ENCODE data around the gene PLA2G6. TPM values are rescaled to one million over a fixed set of nuclear protein-coding genes. Genes with fewer than 3 reads are reported as not detected.

Gene PLA2G6
- total and polyA plus RNA-seq, 2 of the 13 experiments (the other 11 are each of a cell fraction or from before 2014, with no cell fraction given) = 4.8 to 11.5 TPM

GRCh38 chr22:38201711-38202436, 20.2 kb upstream of the PLA2G6 start, which contains the start of gene MAFF (continued):
- no peak for TF ChIP-seq ZHX1 (CRISPR knock-in tag; IDR thresholded peaks at IDR 0.05; ENCODE audit: low read depth)
- no peak for TF ChIP-seq REL (CRISPR knock-in tag; conservative IDR thresholded peaks at IDR 0.05)
- peak; percentile 63; the same call in 1 of the 2 replicates for TF ChIP-seq ELF3 (CRISPR knock-in tag; IDR thresholded peaks at IDR 0.05)
- TF ChIP-seq AHDC1 (CRISPR knock-in tag; IDR thresholded peaks at IDR 0.05; ENCODE audit: borderline replicate concordance) = peak; percentile 29; the same call in 1 of the 2 replicates
- no peak for TF ChIP-seq ZNF570 (CRISPR knock-in tag; IDR thresholded peaks at IDR 0.05; ENCODE audit: borderline replicate concordance)
- TF ChIP-seq EEA1 (CRISPR knock-in tag; IDR thresholded peaks at IDR 0.05; ENCODE audit: borderline replicate concordance) = no peak
- TF ChIP-seq ZNF724P (CRISPR knock-in tag; IDR thresholded peaks at IDR 0.05; ENCODE audit: borderline replicate concordance) = no peak
- 0 out of 2 replicates have a peak, but pooled peaks have one; percentile 4 for TF ChIP-seq ZXDC (CRISPR knock-in tag; IDR thresholded peaks at IDR 0.05)
- no peak for TF ChIP-seq ZKSCAN8 (CRISPR knock-in tag; IDR thresholded peaks at IDR 0.05; ENCODE audit: borderline replicate concordance)
- peak; percentile 87 for TF ChIP-seq PATZ1 (CRISPR knock-in tag; IDR thresholded peaks at IDR 0.05)
- TF ChIP-seq SYNCRIP (IDR thresholded peaks at IDR 0.05; ENCODE audit: insufficient read depth, low read depth, low read length) = no peak
- TF ChIP-seq TBL1XR1 (IDR thresholded peaks at IDR 0.05; ENCODE audit: borderline replicate concordance, low read length, partially characterized antibody) = no peak
- TF ChIP-seq HIVEP1 (CRISPR knock-in tag; IDR thresholded peaks at IDR 0.05) = no peak
- TF ChIP-seq RBFOX2 (IDR thresholded peaks at IDR 0.05; ENCODE audit: low read depth, low read length) = peak; percentile 92
